Metanephros (tissue), 2 donors: ENCODE results near the gene ARHGAP5. TPM values are rescaled to one million over a fixed set of nuclear protein-coding genes. Genes with fewer than 3 reads are reported as not detected.
A peak's percentile ranks its signal among the peaks of the same experiment; 100 is the strongest.

Experiments
- small RNA-seq: library from RNA; depleted of rRNA; stranded (forward); fragments of <200 nt; gene quantifications from one replicate; pipeline ENCODE3, GENCODE V24; 2014; ENCODE audit warnings: low replicate concordance
- total RNA-seq: library from RNA; depleted of rRNA; stranded (reverse); fragments of >200 nt; gene quantifications from one replicate; pipeline ENCODE4 v1.2.3, GENCODE V29; 2014

ARHGAP5 gene, protein sequence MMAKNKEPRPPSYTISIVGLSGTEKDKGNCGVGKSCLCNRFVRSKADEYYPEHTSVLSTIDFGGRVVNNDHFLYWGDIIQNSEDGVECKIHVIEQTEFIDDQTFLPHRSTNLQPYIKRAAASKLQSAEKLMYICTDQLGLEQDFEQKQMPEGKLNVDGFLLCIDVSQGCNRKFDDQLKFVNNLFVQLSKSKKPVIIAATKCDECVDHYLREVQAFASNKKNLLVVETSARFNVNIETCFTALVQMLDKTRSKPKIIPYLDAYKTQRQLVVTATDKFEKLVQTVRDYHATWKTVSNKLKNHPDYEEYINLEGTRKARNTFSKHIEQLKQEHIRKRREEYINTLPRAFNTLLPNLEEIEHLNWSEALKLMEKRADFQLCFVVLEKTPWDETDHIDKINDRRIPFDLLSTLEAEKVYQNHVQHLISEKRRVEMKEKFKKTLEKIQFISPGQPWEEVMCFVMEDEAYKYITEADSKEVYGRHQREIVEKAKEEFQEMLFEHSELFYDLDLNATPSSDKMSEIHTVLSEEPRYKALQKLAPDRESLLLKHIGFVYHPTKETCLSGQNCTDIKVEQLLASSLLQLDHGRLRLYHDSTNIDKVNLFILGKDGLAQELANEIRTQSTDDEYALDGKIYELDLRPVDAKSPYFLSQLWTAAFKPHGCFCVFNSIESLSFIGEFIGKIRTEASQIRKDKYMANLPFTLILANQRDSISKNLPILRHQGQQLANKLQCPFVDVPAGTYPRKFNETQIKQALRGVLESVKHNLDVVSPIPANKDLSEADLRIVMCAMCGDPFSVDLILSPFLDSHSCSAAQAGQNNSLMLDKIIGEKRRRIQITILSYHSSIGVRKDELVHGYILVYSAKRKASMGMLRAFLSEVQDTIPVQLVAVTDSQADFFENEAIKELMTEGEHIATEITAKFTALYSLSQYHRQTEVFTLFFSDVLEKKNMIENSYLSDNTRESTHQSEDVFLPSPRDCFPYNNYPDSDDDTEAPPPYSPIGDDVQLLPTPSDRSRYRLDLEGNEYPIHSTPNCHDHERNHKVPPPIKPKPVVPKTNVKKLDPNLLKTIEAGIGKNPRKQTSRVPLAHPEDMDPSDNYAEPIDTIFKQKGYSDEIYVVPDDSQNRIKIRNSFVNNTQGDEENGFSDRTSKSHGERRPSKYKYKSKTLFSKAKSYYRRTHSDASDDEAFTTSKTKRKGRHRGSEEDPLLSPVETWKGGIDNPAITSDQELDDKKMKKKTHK (N-terminal part only)
- 130 TPM for total RNA-seq

GRCh38 chr14:32077081-32078022 lies at the start of gene ARHGAP5:
ARHGAP5 (plus strand) TSS chr14:32077304; CDS start chr14:32090670, 13,366 bp downstream.

DNA sequence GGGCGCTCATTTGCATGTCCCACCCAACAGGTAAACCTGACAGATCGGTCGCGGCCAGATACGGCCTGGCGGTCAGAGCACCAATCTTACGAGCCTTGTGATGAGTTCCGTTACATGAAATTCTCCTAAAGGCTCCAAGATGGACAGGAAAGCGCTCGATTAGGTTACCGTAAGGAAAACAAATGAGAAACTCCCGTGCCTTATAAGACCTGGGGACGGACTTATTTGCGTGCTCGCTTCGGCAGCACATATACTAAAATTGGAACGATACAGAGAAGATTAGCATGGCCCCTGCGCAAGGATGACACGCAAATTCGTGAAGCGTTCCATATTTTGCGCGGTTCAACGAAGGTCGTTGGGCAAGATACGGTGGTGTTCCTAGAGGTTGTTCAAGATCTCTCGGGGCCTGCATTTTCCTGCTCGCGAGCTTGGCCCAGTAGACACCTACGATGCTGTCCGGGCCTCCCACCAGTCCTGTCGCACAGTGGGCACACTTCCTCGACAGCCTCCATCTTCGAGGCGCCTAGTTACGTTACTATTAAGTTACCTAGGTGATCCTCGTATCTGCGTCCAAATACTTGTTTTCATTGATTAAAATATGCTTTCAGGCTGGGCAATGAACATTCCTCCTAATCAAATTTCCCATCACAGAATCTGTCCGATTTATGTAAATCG lies 124.8 kb downstream of the ARHGAP5 start, which contains the start of gene RNU6-7:
TSS of gene RNU6-7 (plus strand) at position 230 of the 675 bp plus-strand sequence.

DNA sequence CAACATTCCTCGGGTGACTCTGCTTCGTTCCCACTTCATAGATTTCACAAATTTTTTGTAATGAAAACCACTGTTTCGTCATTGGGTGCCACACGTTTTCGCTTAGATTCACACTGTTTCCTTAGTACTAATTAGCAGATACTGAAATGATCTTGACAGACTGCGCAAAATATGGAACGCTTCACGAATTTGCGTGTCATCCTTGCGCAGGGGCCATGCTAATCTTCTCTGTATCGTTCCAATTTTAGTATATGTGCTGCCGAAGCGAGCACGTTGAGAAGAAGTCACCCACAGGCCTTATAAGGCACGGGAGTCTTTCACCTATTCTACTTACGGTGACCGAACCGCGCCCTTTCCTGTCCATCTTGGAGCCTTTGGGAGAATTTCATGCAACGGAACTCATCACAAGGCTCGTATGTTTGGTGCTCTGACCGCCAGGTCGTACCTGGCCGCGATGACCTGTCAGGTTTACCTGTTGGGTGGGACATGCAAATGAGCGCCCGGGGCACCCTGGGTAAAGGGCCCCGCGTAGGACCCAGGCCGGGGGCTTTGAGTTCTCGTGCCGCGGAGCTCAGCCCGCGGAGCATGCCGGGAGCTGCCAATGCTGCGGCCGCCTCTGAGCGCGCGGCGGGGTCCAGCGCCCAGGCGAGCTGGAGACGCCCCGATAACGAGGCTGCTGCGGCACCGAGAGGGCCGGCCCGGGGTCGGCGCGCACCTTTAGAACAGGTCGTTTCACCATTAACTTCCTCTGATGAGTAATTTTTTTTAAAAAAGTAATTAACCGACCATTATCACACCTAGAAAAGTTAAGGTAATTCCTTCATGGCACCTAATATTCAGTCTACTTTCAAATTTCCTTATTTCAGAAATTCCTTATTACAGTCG lies 126.1 kb downstream of the ARHGAP5 start, which contains the start of gene RNU6-8:
TSS of gene RNU6-8 (minus strand) at position 272 of the 885 bp plus-strand sequence.

Small RNA genes within 50 kb of the gene (small RNA-seq; reads per million reads assigned to genes)
- gene RNU6-7 (1.6 reads per million, percentile 88 among the genes with 10 or more reads in this experiment), gene RNU6-8 (not detected)

Other genes starting within 250 kb of the ARHGAP5 start
- gene RNU6-7, start 124.7 kb downstream of the ARHGAP5 start, total RNA-seq, result not detected
- not detected for gene RNU6-8, start 126.0 kb downstream of the ARHGAP5 start, total RNA-seq